K562 (cell line): ENCODE measurements around the gene DALRD3.

Source experiments
- ESRRA ChIP-seq: fragments of 450-650 bp; IDR thresholded peaks from 2 replicates; pipeline ENCODE4 v1.6.1; 2014; ENCODE audit warnings: low read depth, mild to moderate bottlenecking, moderate library complexity, borderline replicate concordance
- TF ChIP-seq, protein P1 (sequence below): IDR thresholded peaks from 2 replicates; pipeline ENCODE4 v1.6.1; 2012; ENCODE audit warnings: low read depth, low read length, improper control_type of control experiment, borderline replicate concordance

DNA sequence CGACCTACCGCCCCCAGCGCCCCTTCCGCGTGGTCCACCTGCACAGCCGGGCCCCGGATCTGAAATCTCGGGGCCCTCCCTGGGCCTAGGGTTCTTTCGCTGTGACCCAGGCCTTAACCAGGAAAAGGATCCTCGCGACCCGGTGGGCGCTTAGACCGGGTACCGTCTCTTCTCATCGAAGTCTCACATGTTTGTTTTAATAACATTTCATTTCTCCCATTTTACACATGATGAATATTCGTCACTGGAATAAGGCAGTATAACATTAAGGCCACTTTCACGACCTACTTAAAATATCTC is 277 bp upstream of the DALRD3 start:
- TF ChIP-seq, protein P1, sequence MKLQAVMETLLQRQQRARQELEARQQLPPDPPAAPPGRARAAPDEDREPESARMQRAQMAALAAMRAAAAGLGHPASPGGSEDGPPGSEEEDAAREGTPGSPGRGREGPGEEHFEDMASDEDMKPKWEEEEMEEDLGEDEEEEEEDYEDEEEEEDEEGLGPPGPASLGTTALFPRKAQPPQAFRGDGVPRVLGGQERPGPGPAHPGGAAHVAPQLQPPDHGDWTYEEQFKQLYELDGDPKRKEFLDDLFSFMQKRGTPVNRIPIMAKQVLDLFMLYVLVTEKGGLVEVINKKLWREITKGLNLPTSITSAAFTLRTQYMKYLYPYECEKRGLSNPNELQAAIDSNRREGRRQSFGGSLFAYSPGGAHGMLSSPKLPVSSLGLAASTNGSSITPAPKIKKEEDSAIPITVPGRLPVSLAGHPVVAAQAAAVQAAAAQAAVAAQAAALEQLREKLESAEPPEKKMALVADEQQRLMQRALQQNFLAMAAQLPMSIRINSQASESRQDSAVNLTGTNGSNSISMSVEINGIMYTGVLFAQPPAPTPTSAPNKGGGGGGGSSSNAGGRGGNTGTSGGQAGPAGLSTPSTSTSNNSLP = no peak
- no peak for TF ChIP-seq ESRRA
